Psoas muscle (tissue), 8 donors: ENCODE results near the gene MFAP5. TPM values are rescaled to one million over a fixed set of nuclear protein-coding genes. Genes with fewer than 3 reads are reported as not detected.

Experiments
- ATAC-seq, 4 donors: fragments of 200-7000 bp; cut with Tn5 transposase; one replicate each; pipeline ENCODE4 v1.9.1; 2020; ENCODE audit warnings: moderate library complexity in 3 of 4, mild to moderate bottlenecking in 2 of 4
- DNase-seq, 2 donors: peaks; one replicate each; pipeline ENCODE4 v3.0.0-alpha.2; 2020
- H3K27ac ChIP-seq: fragments of 200-600 bp; one replicate; pipeline ENCODE4 v1.8.0; 2022
- H3K27me3 ChIP-seq, 3 donors: fragments of 200-600 bp in 1 of 3; one replicate each; pipeline versions ENCODE4 v1.6.1 to v1.8.0; 2013 to 2022; ENCODE audit warnings: low read length in 2 of 3, mild to moderate bottlenecking in 2 of 3, moderate library complexity in 1 of 3; ENCODE audit not compliant: insufficient read depth in 3 of 3
- H3K36me3 ChIP-seq, 2 donors: fragments of 200-600 bp in 1 of 2; one replicate each; pipeline versions ENCODE4 v1.6.1 to v1.8.0; 2013 to 2022; ENCODE audit warnings: low read depth in 1 of 2, mild to moderate bottlenecking in 1 of 2, moderate library complexity in 1 of 2; ENCODE audit not compliant: insufficient read depth in 1 of 2
- H3K4me1 ChIP-seq: fragments of 200-600 bp; one replicate; pipeline ENCODE4 v1.8.0; 2022
- H3K4me3 ChIP-seq: fragments of 200-600 bp; one replicate; pipeline ENCODE4 v1.8.0; 2022; ENCODE audit warnings: mild to moderate bottlenecking
- H3K9me3 ChIP-seq: fragments of 200-600 bp; one replicate; pipeline ENCODE4 v1.8.0; 2022
- CTCF ChIP-seq: fragments of 200-600 bp; IDR thresholded peaks from one replicate; pipeline ENCODE4 v1.8.0; 2022; ENCODE audit warnings: antibody characterized with exemption
- WGBS, 3 donors: extraction: QIAGEN DNeasy Blood & Tissue Kit; methylation state at CpG; one replicate each; pipeline versions ENCODE4 v1.1.6 to v1.1.7; 2013; 5-methylcytosine and 5-hydroxymethylcytosine counted together
- intact Hi-C, 2 donors: fragments of 100-400 bp; cut with DNase I; formaldehyde crosslinking; loops; one replicate each; pipeline versions ENCODE4 v1.11.0 to v1.14.2; 2022
- polyA plus RNA-seq, 3 donors: library from polyadenylated mRNA; stranded (reverse); fragments of 200-250 nt; gene quantifications; one replicate each; pipeline ENCODE4 v1.2.3, GENCODE V29; 2013
- total RNA-seq, 4 donors: library from RNA; stranded (reverse); fragmentation: NEBNext Ultra II Directional in 2 of 4; extraction: Animal tissue kit (Norgen Biotek cat#: 25700) in 2 of 4; gene quantifications; one replicate each; pipeline versions ENCODE4 v1.2.1 to v1.2.4, GENCODE V29; 2021 to 2023
- donor health status: healthy with polysubstance abuse.
- donor health status: DM: no; HTN: no; CAD: no; lungs with moderate emphysema.
- donor health status: Bipolar disorder and iron deficiency.
- donor health status: healthy.
- donor health status: DM: yes; HTN: yes; CAD: no.
- donor health status: DM: no; HTN: no; CAD: no.
- donor health status: DM: no; HTN: no; CAD: no.
- donor health status: DM: yes; HTN: yes; CAD: no.

Gene MFAP5
- total and polyA plus RNA-seq, 7 donors, result 3.4 to 27.9 (median 20.9) TPM

DNA sequence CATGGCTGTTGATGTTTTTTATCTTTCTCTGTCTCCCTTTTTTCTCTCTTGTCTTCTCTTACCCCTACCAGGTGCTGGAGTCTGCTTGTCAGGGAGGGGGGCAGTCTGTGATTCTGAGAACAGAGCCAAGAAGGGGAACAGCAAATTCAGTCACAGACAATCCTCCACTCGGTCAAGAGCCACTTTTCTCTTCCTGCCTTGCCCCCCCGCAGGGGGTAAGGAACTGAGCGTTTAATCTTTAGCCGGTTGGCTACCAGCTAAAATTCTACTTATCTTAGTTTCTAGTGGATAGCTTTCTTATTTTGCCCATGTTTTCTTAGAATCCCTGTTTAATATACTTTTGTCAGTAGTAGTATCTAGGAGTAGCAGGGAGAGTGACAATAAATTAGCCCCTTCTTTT, 37.1 kb upstream of the MFAP5 start:
- WGBS, 3 donors, result 33 to 47% (median 39%) methylated on average over 4 of the region's 4 CpGs
- Histone ChIP-seq H3K9me3 (no peaks in the 10 kb centered on the region), H3K36me3 (peaks cover 0 to 14% of the 10 kb centered on the region in 2 donors), H3K27ac (no peak overlapping the region), H3K4me3 (peak overlapping the region; percentile 99), H3K4me1 (peaks cover 14% of the 10 kb centered on the region), H3K27me3 (no peaks in the 10 kb centered on the region)
- TF ChIP-seq CTCF, result no peak
- DNase-seq, result no peak
- ATAC-seq, result no peak
- intact Hi-C loops, result loop anchor here in 1 of 2 donors (10.0 kb wide), 1 partner anchor 1665 kb away; no protein-coding TSS in a partner anchor

GRCh38 chr12:8698879-8699278, 36.3 kb upstream of the MFAP5 start:
- TF ChIP-seq CTCF, result no peak
- H3K4me1 ChIP-seq, result peaks cover 14% of the 10 kb centered on the region
- peaks cover 0 to 14% of the 10 kb centered on the region in 2 donors for H3K36me3 ChIP-seq
- H3K27me3 ChIP-seq, result no peaks in the 10 kb centered on the region
- peak overlapping the region; percentile 96 for H3K27ac ChIP-seq
- ATAC-seq (no peak), DNase-seq (no peak)
- intact Hi-C loops, result loop anchor here in 1 of 2 donors (10.0 kb wide), 1 partner anchor 1666 kb away; no protein-coding TSS in a partner anchor
- WGBS, 3 donors, result 40 to 54% (median 44%) methylated on average over 2 of the region's 2 CpGs
- peak overlapping the region; percentile 99 for H3K4me3 ChIP-seq
- no peaks in the 10 kb centered on the region for H3K9me3 ChIP-seq

DNA sequence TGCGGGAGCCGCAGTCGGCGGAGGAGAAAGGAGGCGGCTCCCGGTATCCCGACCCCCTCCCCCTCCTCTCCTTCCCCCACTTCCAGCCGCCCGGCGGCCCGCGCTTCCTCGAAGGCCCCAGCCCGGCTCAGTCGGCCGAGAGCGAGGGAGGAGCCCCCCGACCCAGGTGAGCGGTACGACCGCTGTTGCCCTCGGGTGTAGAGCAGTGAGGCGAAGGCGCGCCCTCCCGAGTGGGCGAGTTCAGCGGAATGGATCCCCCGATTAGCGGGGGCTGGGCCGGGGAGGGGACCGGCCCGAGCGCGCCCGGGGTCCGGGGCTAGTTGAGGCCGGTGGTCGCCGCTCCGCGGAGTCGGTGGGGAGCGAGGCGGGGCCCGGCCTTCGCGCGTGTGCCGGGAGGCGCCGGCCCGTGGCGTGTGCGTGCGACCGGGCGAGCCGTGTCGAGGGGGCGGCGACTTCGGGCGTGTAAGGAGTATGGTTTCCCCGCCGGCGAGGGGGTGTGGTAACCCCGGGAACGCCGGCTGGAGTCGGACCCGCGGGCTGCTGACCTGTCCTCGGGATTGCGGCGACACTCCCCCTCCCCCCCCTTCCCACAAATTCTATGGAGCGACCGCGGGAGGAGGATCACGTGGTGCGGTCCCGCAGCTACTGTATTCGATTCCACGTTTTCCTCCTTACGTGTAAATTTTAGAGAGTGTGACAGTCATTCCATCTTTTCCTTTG, 35.7 kb upstream of the MFAP5 start:
- DNase-seq (peak; percentile 72 to 81), ATAC-seq (peak; percentile 66 to 73 (median 68))
- intact Hi-C loops, result loop anchor here in 1 of 2 donors (10.0 kb wide), 1 partner anchor 1667 kb away; no protein-coding TSS in a partner anchor
- Histone ChIP-seq H3K9me3 (no peaks in the 10 kb centered on the region), H3K27me3 (no peaks in the 10 kb centered on the region), H3K4me3 (peak overlapping the region; percentile 99), H3K27ac (peak overlapping the region; percentile 96), H3K36me3 (peaks cover 0 to 14% of the 10 kb centered on the region in 2 donors), H3K4me1 (peaks cover 15% of the 10 kb centered on the region)
- 0 to 1% (median 1%) methylated on average over 41 to 85 of the region's 85 CpGs for WGBS, 3 donors
- no peak for TF ChIP-seq CTCF

DNA sequence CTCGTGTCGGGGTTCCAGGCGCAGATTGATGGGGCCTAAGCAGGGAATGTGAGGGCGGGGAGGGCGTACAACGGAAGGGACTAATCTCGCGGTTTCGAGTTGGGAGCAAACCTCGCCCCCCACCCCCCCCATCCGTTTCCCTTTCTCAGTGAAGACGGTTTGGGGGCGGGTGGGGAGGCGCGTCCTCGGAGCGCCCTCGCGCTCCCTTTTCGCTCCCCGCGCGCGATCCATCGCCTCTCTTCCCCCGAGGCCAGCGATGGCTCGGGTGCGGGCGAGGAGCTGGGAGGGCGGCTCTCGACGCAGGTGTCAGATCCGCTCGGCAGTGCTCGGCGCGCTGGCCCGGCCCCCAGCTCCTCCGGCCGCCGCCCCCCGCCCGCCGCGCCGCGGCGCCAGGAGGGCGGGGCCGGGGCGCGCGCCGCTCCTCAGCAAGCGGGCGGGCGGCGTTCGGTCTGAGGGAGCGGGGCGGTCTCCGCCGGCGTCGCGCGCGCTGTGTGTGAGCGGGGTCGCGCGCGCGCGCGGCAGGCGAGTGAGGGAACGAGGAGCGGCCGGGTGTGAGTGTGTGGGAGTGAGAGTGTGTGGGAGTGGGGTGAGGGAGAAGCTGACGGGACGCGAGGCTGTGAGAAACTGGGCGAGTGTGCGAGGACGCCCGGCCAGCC, 35.0 kb upstream of the MFAP5 start, which contains the start of gene RIMKLB:
Gene RIMKLB, plus strand, starts transcription at position 516 of the 656 bp plus-strand sequence. CDS start 15,876 bp downstream, outside the sequence.
- H3K27ac ChIP-seq, result peak within 1 kb of the TSS; percentile 96
- intact Hi-C loops, result loop anchor here in 1 of 2 donors (10.0 kb wide), 1 partner anchor 1667 kb away; no protein-coding TSS in a partner anchor
- ATAC-seq (peak; percentile 84 to 93 (median 89)), DNase-seq (peak; percentile 87 to 89)
- peaks cover 0 to 14% of the 10 kb centered on the region in 2 donors for H3K36me3 ChIP-seq
- TF ChIP-seq CTCF, result no peak
- no peaks in the 10 kb centered on the region for H3K9me3 ChIP-seq
- H3K4me1 ChIP-seq, result peaks cover 22% of the 10 kb centered on the region
- WGBS, 3 donors, result 0 to 1% (median 1%) methylated on average over 23 to 88 of the region's 88 CpGs
- no peaks in the 10 kb centered on the region for H3K27me3 ChIP-seq
- peak within 1 kb of the TSS; percentile 99 for H3K4me3 ChIP-seq
